Heart left ventricle (tissue), 16 donors: ENCODE data around the gene PROKR2. TPM values are rescaled to one million over a fixed set of nuclear protein-coding genes. Genes with fewer than 3 reads are reported as not detected.

Experiments used
- ATAC-seq, 4 donors: fragments of 200-7000 bp; cut with Tn5 transposase; one replicate each; pipeline ENCODE4 v1.9.1; 2020 to 2022; ENCODE audit warnings: moderate library complexity in 4 of 4, mild to moderate bottlenecking in 3 of 4, moderate number of reproducible peaks in 1 of 4
- DNase-seq, 5 donors: peaks; one replicate each; pipeline ENCODE4 v3.0.0-alpha.2; 2020
- H3K27ac ChIP-seq, 12 donors: fragments of 200-600 bp; sonication (generic) in 4 of 12; one replicate each; pipeline versions ENCODE4 v1.5.0 to v1.8.0; 2016 to 2022; ENCODE audit warnings: mild to moderate bottlenecking in 2 of 12
- H3K27me3 ChIP-seq, 9 donors: fragments of 200-600 bp; sonication (generic) in 2 of 9; one replicate each; pipeline versions ENCODE4 v1.5.1 to v1.8.0; 2016 to 2022; ENCODE audit warnings: mild to moderate bottlenecking in 3 of 9
- H3K36me3 ChIP-seq, 9 donors: fragments of 200-600 bp; sonication (generic) in 2 of 9; one replicate each; pipeline versions ENCODE4 v1.5.0 to v1.8.0; 2018 to 2022; ENCODE audit warnings: mild to moderate bottlenecking in 2 of 9
- H3K4me1 ChIP-seq, 12 donors: fragments of 200-600 bp; sonication (generic) in 4 of 12; one replicate each; pipeline versions ENCODE4 v1.5.0 to v1.8.0; 2016 to 2022; ENCODE audit warnings: mild to moderate bottlenecking in 3 of 12
- H3K4me3 ChIP-seq, 12 donors: fragments of 200-600 bp; sonication (generic) in 4 of 12; one replicate each; pipeline versions ENCODE4 v1.5.0 to v1.8.0; 2017 to 2022; ENCODE audit warnings: mild to moderate bottlenecking in 9 of 12, moderate library complexity in 4 of 12
- H3K9me3 ChIP-seq, 12 donors: fragments of 200-600 bp; sonication (generic) in 4 of 12; one replicate each; pipeline versions ENCODE4 v1.5.0 to v1.8.0; 2016 to 2022; ENCODE audit warnings: mild to moderate bottlenecking in 1 of 12
- POLR2A ChIP-seq, 2 donors: fragments of 450-650 bp; IDR thresholded peaks; one replicate each; pipeline ENCODE4 v1.6.1; 2017; ENCODE audit warnings: antibody characterized with exemption in 2 of 2, mild to moderate bottlenecking in 2 of 2, moderate library complexity in 2 of 2
- WGBS, 4 donors: extraction: QIAGEN DNeasy Blood & Tissue Kit in 2 of 4; methylation state at CpG; one replicate each; pipeline versions ENCODE4 v1.1.5 to v1.1.7; 2013 to 2018; 5-methylcytosine and 5-hydroxymethylcytosine counted together
- intact Hi-C, 10 donors: fragments of 100-400 bp; cut with DNase I; formaldehyde crosslinking; loops; one replicate each; pipeline versions ENCODE4 v1.11.1 to v1.14.2; 2022
- polyA plus RNA-seq, 2 donors: library from polyadenylated mRNA; stranded (reverse); fragments of 200-250 nt; gene quantifications; one replicate each; pipeline ENCODE4 v1.2.3, GENCODE V29; 2013
- total RNA-seq, 9 donors: library from RNA; depleted of rRNA in 2 of 9; stranded (reverse); fragments of >200 nt in 2 of 9; fragmentation: NEBNext Ultra II Directional in 3 of 9; extraction: Animal tissue kit (Norgen Biotek cat#: 25700) in 3 of 9; gene quantifications; one replicate each; pipeline versions ENCODE4 v1.1.0 to v1.2.4, GENCODE V29; 2016 to 2023
- TF ChIP-seq, protein P1 (sequence below), 12 donors: fragments of 200-600 bp; sonication (generic) in 4 of 12; IDR thresholded peaks; one replicate each; pipeline versions ENCODE4 v1.5.0 to v1.8.0; 2018 to 2022; ENCODE audit warnings: antibody characterized with exemption in 12 of 12, mild to moderate bottlenecking in 5 of 12
- donor health status: ischemic (EF 13 %, LVEDD 7.1; RV severe dilation, severe dysfunction).
- donor health status: healthy with polysubstance abuse.
- donor health status: DM: no; HTN: yes; CAD: no.
- donor health status: DM: no; HTN: no; CAD: no.
- donor health status: ischemic (EF 25% LVEDD 6.9; RV normal size, moderate dysfunction).
- donor health status: ischemic (EF 25% LVEDD 5.7; RV mildly dilated, moderate dysfunction).
- donor health status: healthy.
- donor health status: DM: yes; HTN: yes; CAD: no.
- donor health status: ischemic (EF 35%, LVEDD 5.7; RV mildly dilated, moderate dysfunction).
- donor health status: nonischemic (EF 11% LVEDD 7.7; RV severe dilation, severe dysfunction).
- donor health status: DM: yes; HTN: yes; CAD: no.
- donor health status: PGD.
- donor health status: ischemic (EF 29% LVEDD 5.4; RV normal size, mild dysfunction).
- donor health status: nonischemic (EF 23%, LVEDD 6.1; RV moderate dilation, normal function).

PROKR2 gene
- total and polyA plus RNA-seq, 11 donors = not detected

DNA sequence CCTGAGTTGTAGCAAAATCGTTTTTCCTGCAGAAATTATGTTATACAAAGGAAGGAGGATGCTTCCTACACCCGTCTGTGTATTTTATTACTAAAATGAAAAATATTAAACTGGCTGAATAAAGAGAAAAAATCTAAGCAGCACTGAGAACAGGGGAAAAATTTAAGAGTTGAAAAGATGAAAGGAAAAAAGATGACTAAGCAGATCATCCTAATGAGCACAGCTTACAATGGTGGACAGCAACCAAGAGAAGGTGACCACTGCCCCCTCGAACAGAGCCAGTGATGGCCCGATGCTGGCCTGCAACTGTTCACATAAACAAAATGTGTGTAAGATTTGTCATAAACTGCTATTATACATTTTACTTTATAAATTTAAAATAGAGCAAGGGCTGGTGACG is 4.2 kb downstream of the PROKR2 start:
- Histone ChIP-seq H3K27ac (no peak overlapping the region), H3K4me3 (no peak overlapping the region), H3K27me3 (peaks cover 8 to 37% (median 28%) of the 10 kb centered on the region in 9 donors), H3K9me3 (peaks cover 0 to 19% (median 9%) of the 10 kb centered on the region in 12 donors), H3K4me1 (peaks cover 0 to 16% (median 0%) of the 10 kb centered on the region in 12 donors), H3K36me3 (no peaks in the 10 kb centered on the region)
- intact Hi-C loops = no loop called here
- TF ChIP-seq, protein P1, sequence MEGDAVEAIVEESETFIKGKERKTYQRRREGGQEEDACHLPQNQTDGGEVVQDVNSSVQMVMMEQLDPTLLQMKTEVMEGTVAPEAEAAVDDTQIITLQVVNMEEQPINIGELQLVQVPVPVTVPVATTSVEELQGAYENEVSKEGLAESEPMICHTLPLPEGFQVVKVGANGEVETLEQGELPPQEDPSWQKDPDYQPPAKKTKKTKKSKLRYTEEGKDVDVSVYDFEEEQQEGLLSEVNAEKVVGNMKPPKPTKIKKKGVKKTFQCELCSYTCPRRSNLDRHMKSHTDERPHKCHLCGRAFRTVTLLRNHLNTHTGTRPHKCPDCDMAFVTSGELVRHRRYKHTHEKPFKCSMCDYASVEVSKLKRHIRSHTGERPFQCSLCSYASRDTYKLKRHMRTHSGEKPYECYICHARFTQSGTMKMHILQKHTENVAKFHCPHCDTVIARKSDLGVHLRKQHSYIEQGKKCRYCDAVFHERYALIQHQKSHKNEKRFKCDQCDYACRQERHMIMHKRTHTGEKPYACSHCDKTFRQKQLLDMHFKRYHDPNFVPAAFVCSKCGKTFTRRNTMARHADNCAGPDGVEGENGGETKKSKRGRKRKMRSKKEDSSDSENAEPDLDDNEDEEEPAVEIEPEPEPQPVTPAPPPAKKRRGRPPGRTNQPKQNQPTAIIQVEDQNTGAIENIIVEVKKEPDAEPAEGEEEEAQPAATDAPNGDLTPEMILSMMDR (IDR thresholded peaks at IDR 0.05) = no peak
- TF ChIP-seq POLR2A (IDR thresholded peaks at IDR 0.05) = no peak
- DNase-seq (no peak), ATAC-seq (no peak)
- 68 to 76% (median 73%) methylated on average over 5 of the region's 5 CpGs for WGBS, 4 donors

DNA sequence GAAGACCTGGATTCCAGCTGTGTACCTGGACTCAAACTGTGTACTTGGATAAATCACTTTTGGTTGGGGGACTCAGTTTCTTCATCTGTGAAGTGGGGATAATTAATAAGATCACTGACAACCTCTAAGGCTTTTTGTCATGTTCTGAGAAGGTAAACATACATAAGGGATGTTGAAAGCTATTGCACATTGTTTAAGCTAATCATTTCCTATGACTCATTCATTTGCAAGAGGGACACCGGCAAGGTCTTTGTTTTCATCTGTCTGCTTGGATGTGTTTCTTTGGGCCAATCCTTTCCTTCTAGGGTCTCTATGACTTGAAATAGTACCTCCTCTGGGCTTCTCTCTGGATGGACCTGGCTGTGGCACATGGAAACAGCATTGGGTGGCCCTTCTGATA is 6.8 kb downstream of the PROKR2 start:
- peaks cover 0 to 22% (median 9%) of the 10 kb centered on the region in 12 donors for H3K9me3 ChIP-seq
- 57 to 93% (median 75%) methylated on average over 1 of the region's 1 CpG for WGBS, 4 donors
- H3K36me3 ChIP-seq = no peaks in the 10 kb centered on the region
- no peak overlapping the region for H3K27ac ChIP-seq
- peaks cover 0 to 11% (median 5%) of the 10 kb centered on the region in 9 donors for H3K27me3 ChIP-seq
- no peak for DNase-seq
- no peaks in the 10 kb centered on the region for H3K4me1 ChIP-seq
- TF ChIP-seq POLR2A (IDR thresholded peaks at IDR 0.05) = no peak
- TF ChIP-seq, protein P1 (IDR thresholded peaks at IDR 0.05) = no peak
- intact Hi-C loops = no loop called here
- ATAC-seq = no peak
- H3K4me3 ChIP-seq = no peak overlapping the region

DNA sequence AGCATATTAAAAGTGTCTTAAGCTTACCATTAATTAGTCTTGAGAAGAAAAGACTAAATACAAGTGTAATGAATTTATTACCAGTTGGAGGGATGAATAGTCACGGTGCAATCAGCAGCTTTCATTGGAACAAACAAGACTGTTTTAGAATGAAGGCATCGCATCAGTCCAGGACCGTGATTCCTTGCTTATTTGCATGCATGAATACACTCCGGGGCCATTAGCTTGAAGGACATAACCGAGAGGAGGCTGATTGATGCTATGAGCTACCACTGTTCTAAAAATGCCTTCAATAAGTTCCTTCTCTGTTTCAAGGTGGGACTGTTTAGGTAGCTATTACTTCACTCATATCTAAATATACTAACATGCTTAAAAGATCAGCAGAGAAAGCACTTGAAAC is 17.9 kb downstream of the PROKR2 start:
- no peaks in the 10 kb centered on the region for H3K27me3 ChIP-seq
- TF ChIP-seq, protein P1 (IDR thresholded peaks at IDR 0.05) = no peak
- no peak for TF ChIP-seq POLR2A (IDR thresholded peaks at IDR 0.05)
- no peaks in the 10 kb centered on the region for H3K9me3 ChIP-seq
- no peak overlapping the region for H3K27ac ChIP-seq
- intact Hi-C loops = loop anchor here in 1 of 10 donors (10.0 kb wide), 1 partner anchor 56 kb away; no protein-coding TSS in a partner anchor
- DNase-seq (no peak), ATAC-seq (no peak)
- WGBS, 4 donors = 82 to 91% (median 87%) methylated on average over 5 of the region's 5 CpGs
- H3K4me3 ChIP-seq = no peak overlapping the region
- H3K36me3 ChIP-seq = no peaks in the 10 kb centered on the region
- no peaks in the 10 kb centered on the region for H3K4me1 ChIP-seq

DNA sequence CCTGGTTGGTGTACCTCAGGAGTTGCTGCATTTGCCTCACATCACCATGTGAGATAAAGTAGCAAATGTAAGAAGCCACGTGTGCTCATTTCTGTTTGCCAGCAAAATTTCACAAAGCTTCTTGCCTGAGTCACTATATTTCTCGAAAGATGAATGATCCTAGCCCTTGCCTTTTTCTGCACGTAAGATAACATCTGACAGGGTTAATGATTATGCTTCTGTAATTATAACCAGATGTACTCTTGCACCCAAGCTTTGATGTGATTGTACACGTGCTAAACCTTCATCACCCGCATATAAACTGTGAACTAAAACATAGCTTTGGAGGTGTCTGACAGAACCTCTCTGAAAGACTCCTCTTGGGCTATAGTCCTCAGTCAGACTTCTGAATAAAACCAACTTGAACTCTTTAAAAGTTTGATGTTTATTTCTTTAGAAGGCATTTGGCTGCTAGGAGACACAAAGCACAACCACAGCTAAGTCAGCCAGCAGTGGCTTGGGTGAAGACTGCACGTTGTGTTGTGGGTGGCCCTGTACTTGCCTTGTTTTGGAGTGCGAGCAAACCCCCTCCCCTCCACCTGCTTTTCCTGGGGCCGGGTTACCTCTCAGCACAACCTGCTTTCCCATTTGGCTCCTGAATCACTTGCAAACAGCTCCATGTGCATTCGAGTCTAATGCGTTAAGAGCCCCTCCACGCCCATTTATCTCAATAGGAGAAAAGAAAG is 19.3 kb downstream of the PROKR2 start:
- no peaks in the 10 kb centered on the region for H3K36me3 ChIP-seq
- no peaks in the 10 kb centered on the region for H3K27me3 ChIP-seq
- no peaks in the 10 kb centered on the region for H3K4me1 ChIP-seq
- intact Hi-C loops = loop anchor here in 1 of 10 donors (10.0 kb wide), 1 partner anchor 57 kb away; no protein-coding TSS in a partner anchor
- H3K27ac ChIP-seq = no peak overlapping the region
- no peak overlapping the region for H3K4me3 ChIP-seq
- TF ChIP-seq, protein P1 (IDR thresholded peaks at IDR 0.05) = no peak
- no peak for TF ChIP-seq POLR2A (IDR thresholded peaks at IDR 0.05)
- no peak for DNase-seq
- ATAC-seq = no peak
- no peaks in the 10 kb centered on the region for H3K9me3 ChIP-seq
- 57 to 63% (median 58%) methylated on average over 11 of the region's 11 CpGs for WGBS, 4 donors
